Measurements from ENCODE around the gene MAPT.

MAPT gene

GRCh38 chr17:45968732-45969131 lies 74.4 kb downstream of the MAPT start:
- ChIA-PET POLR2A (ENCODE audit: low non-redundant PET) (no interaction called here), CTCF (no interaction called here)
- H3K27ac ChIP-seq = no peak overlapping the region
- no peak for TF ChIP-seq CTCF (conservative IDR thresholded peaks at IDR 0.05; ENCODE audit: low read depth)
- DNase-seq (ENCODE audit: low spot score) = no peak

GRCh38 chr17:45969726-45970125 lies 75.4 kb downstream of the MAPT start:
- no peak for DNase-seq (ENCODE audit: low spot score)
- ChIA-PET CTCF (no interaction called here), POLR2A (ENCODE audit: low non-redundant PET) (no interaction called here)
- TF ChIP-seq CTCF (conservative IDR thresholded peaks at IDR 0.05; ENCODE audit: low read depth) = no peak
- no peak overlapping the region for H3K27ac ChIP-seq

GRCh38 chr17:45970659-45971058 lies 76.3 kb downstream of the MAPT start:
- TF ChIP-seq CTCF (conservative IDR thresholded peaks at IDR 0.05; ENCODE audit: low read depth) = no peak
- CTCF ChIA-PET = no interaction called here
- no peak for DNase-seq (ENCODE audit: low spot score)
- POLR2A ChIA-PET (ENCODE audit: low non-redundant PET) = no interaction called here
- H3K27ac ChIP-seq = no peak overlapping the region

DNA sequence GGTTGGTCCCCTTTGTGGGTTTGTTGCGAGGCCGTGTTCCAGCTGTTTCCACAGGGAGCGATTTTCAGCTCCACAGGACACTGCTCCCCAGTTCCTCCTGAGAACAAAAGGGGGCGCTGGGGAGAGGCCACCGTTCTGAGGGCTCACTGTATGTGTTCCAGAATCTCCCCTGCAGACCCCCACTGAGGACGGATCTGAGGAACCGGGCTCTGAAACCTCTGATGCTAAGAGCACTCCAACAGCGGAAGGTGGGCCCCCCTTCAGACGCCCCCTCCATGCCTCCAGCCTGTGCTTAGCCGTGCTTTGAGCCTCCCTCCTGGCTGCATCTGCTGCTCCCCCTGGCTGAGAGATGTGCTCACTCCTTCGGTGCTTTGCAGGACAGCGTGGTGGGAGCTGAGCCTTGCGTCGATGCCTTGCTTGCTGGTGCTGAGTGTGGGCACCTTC lies 77.4 kb downstream of the MAPT start:
- no peak for TF ChIP-seq CTCF (conservative IDR thresholded peaks at IDR 0.05; ENCODE audit: low read depth)
- no peak overlapping the region for H3K27ac ChIP-seq
- CTCF ChIA-PET = no interaction called here
- POLR2A ChIA-PET (ENCODE audit: low non-redundant PET) = no interaction called here
- no peak for DNase-seq (ENCODE audit: low spot score)

- DNase-seq (ENCODE audit: low spot score) = no peak
- ChIA-PET CTCF (no interaction called here), POLR2A (ENCODE audit: low non-redundant PET) (no interaction called here)
- H3K27ac ChIP-seq = no peak overlapping the region
- no peak for TF ChIP-seq CTCF (conservative IDR thresholded peaks at IDR 0.05; ENCODE audit: low read depth)
Observed at GRCh38 chr17:45972531-45972930, 78.2 kb downstream of the MAPT start.

DNA sequence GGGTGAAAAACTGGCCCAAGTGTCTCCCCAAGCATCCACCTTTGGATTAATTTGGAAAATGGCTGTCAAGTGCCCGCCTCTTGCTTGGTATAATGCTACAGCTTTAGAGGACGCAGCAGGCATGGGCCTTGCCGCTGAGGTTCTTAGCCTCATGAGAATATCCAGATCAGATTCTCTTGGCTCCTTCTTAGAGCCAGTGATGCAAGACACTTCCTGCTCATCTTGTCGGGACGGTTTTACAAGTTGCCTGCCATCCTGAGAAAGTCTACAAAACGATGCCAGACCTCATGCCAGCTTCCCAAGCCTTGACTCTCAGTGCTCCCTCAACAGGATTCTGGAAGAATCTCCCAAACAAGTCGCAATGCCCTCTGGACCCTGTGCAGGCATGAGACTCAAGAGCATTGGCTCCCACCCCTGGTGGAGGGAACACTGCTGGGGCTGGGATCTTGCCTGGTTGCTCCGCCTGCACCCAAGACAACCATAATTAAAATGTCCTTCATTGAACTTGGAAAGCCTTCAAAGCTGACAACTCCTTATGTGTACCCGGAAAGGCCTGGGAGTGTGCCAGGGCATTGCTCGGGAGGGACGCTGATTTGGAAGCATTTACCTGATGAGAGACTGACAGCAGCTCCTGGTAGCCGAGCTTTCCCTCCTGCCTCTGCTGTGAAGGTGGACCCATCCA lies 78.9 kb downstream of the MAPT start:
- CTCF ChIA-PET = interaction anchor here (0.5 to 0.7 kb wide), 2 partner anchors 80 to 137 kb away, joined by 3 read pairs; no protein-coding TSS in a partner anchor
- TF ChIP-seq CTCF (conservative IDR thresholded peaks at IDR 0.05; ENCODE audit: low read depth) = no peak

More for the DNA sequence above, 78.9 kb downstream of the MAPT start:
- POLR2A ChIA-PET (ENCODE audit: low non-redundant PET) = no interaction called here
- H3K27ac ChIP-seq = no peak overlapping the region
- no peak for DNase-seq (ENCODE audit: low spot score)
